Hepatocyte (in vitro differentiated cells): Measurements from ENCODE around the gene ABI1. TPM values are rescaled to one million over a fixed set of nuclear protein-coding genes. Genes with fewer than 3 reads are reported as not detected.

ENCODE experiments used
- DNase-seq: peaks from one replicate; pipeline ENCODE4 v3.0.0-alpha.2; 2016; ENCODE audit warnings: low spot score
- H2AFZ ChIP-seq: fragments of 200-600 bp; sonication (generic); 2 replicates; pipeline ENCODE4 v1.6.0; 2016; ENCODE audit warnings: antibody characterized with exemption, mild to moderate bottlenecking
- H3K27ac ChIP-seq: fragments of 200-600 bp; sonication (generic); 2 replicates; pipeline ENCODE4 v1.5.1; 2016; ENCODE audit warnings: mild to moderate bottlenecking
- H3K27me3 ChIP-seq: fragments of 200-600 bp; sonication (generic); 2 replicates; pipeline ENCODE4 v1.6.1; 2016
- H3K36me3 ChIP-seq: fragments of 200-600 bp; sonication (generic); replicated peaks from 2 replicates; pipeline ENCODE4 v1.5.1; 2016; ENCODE audit warnings: low read depth; ENCODE audit not compliant: insufficient read depth
- H3K4me1 ChIP-seq: fragments of 200-600 bp; sonication (generic); 2 replicates; pipeline ENCODE4 v1.5.1; 2016; ENCODE audit warnings: mild to moderate bottlenecking, moderate library complexity; ENCODE audit not compliant: insufficient read depth
- H3K4me2 ChIP-seq: fragments of 200-600 bp; sonication (generic); 2 replicates; pipeline ENCODE4 v1.6.0; 2016
- H3K4me3 ChIP-seq: fragments of 200-600 bp; sonication (generic); 2 replicates; pipeline ENCODE4 v1.5.1; 2016; ENCODE audit warnings: mild to moderate bottlenecking
- H3K79me2 ChIP-seq: fragments of 200-600 bp; sonication (generic); 2 replicates; pipeline ENCODE4 v1.6.0; 2017; ENCODE audit warnings: mild to moderate bottlenecking
- H3K9me2 ChIP-seq: fragments of 200-600 bp; sonication (generic); replicated peaks from 2 replicates; pipeline ENCODE4 v1.6.0; 2017; ENCODE audit warnings: mild to moderate bottlenecking; ENCODE audit not compliant: insufficient read depth
- H3K9me3 ChIP-seq: fragments of 200-600 bp; sonication (generic); 2 replicates; pipeline ENCODE4 v1.5.1; 2016; ENCODE audit warnings: low read depth, mild to moderate bottlenecking
- H4K20me1 ChIP-seq: fragments of 200-600 bp; sonication (generic); 2 replicates; pipeline ENCODE4 v1.6.0; 2016; ENCODE audit warnings: mild to moderate bottlenecking; ENCODE audit not compliant: insufficient read depth, poor library complexity, severe bottlenecking
- CTCF ChIP-seq: fragments of 200-600 bp; sonication (generic); IDR thresholded peaks from 2 replicates; pipeline ENCODE4 v1.5.1; 2016; ENCODE audit warnings: antibody characterized with exemption, mild to moderate bottlenecking; ENCODE audit not compliant: poor library complexity
- EZH2 ChIP-seq: fragments of 200-600 bp; sonication (generic); IDR thresholded peaks from 2 replicates; pipeline ENCODE4 v1.6.1; 2016; ENCODE audit warnings: antibody characterized with exemption, mild to moderate bottlenecking, borderline replicate concordance
- EZH2phosphoT487 ChIP-seq: fragments of 200-600 bp; sonication (generic); IDR thresholded peaks from one replicate; pipeline ENCODE4 v1.6.1; 2018; ENCODE audit warnings: antibody characterized with exemption, mild to moderate bottlenecking, low read depth, moderate library complexity; ENCODE audit not compliant: unreplicated experiment, severe bottlenecking
- WGBS: methylation state at CpG from one replicate; pipeline ENCODE4 v1.1.6; 2016; ENCODE audit warnings: low lambda C conversion rate; ENCODE audit errors: missing lambda C conversion rate; 5-methylcytosine and 5-hydroxymethylcytosine counted together
- polyA plus RNA-seq: library from polyadenylated mRNA; unstranded; fragments of >200 nt; fragmentation: Nextera tagmentation; extraction: Ambion mirVana; gene quantifications from 2 replicates; pipeline ENCODE4 v1.2.1, GENCODE V29; 2016
- total RNA-seq: library from RNA; depleted of rRNA; stranded (reverse); fragments of >200 nt; gene quantifications from 2 replicates; pipeline ENCODE4 v1.2.3, GENCODE V29; 2014

ABI1 gene
- total and polyA plus RNA-seq, 2 experiments from 2014 or later: 30.5 to 46.1 TPM

- no peak overlapping the region for H3K4me3 ChIP-seq
- no peaks in the 10 kb centered on the region for H3K27me3 ChIP-seq
- WGBS: 70% methylated on average over 3 of the region's 3 CpGs
- no peak for TF ChIP-seq EZH2phosphoT487
- no peak for TF ChIP-seq CTCF
- TF ChIP-seq EZH2: no peak
- H3K27ac ChIP-seq: no peak overlapping the region
- H3K79me2 ChIP-seq: peaks cover 100% of the 10 kb centered on the region
- H3K9me2 ChIP-seq: no peaks in the 10 kb centered on the region
- no peak overlapping the region for H3K4me2 ChIP-seq
- no peak overlapping the region for H2AFZ ChIP-seq
- H4K20me1 ChIP-seq: peaks cover 54% of the 10 kb centered on the region
- H3K36me3 ChIP-seq: no peaks in the 10 kb centered on the region
- no peaks in the 10 kb centered on the region for H3K9me3 ChIP-seq
- no peak for DNase-seq
- peaks cover 30% of the 10 kb centered on the region for H3K4me1 ChIP-seq
These were observed 5.6 kb downstream of the ABI1 start for GRCh38 chr10:26855186-26855585.

DNA sequence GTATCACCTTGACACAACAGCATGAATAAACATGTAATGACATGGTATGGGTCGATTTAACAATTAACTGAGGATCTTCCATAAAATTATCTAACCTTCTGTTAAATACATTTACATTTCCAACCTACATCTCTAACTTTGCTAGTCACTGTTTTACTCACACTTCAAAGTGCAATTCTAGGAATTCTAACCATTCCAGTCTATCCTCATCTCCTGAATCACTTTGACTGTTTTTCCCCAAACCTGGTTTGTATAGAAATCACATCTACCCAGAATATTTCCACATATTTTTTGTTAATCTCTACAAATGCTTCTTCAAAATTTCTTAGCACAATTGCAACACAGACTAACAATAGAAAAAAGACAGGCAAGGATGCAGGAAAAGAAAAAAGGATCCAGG is 6.2 kb downstream of the ABI1 start:
- peaks cover 100% of the 10 kb centered on the region for H3K79me2 ChIP-seq
- H3K4me1 ChIP-seq: peaks cover 30% of the 10 kb centered on the region
- peaks cover 59% of the 10 kb centered on the region for H4K20me1 ChIP-seq
- no peaks in the 10 kb centered on the region for H3K27me3 ChIP-seq
- no peaks in the 10 kb centered on the region for H3K36me3 ChIP-seq
- H3K9me3 ChIP-seq: no peaks in the 10 kb centered on the region
- 29% methylated on average over 1 of the region's 1 CpG for WGBS
- DNase-seq: no peak
- H3K4me2 ChIP-seq: no peak overlapping the region
- TF ChIP-seq EZH2phosphoT487 (no peak), EZH2 (no peak), CTCF (no peak)
- H3K27ac ChIP-seq: no peak overlapping the region
- no peak overlapping the region for H2AFZ ChIP-seq
- H3K9me2 ChIP-seq: no peaks in the 10 kb centered on the region
- H3K4me3 ChIP-seq: no peak overlapping the region

GRCh38 chr10:26844396-26844975 is 16.3 kb downstream of the ABI1 start:
- DNase-seq: no peak
- Histone ChIP-seq H3K4me1 (no peaks in the 10 kb centered on the region), H2AFZ (no peak overlapping the region), H4K20me1 (peaks cover 67% of the 10 kb centered on the region), H3K36me3 (no peaks in the 10 kb centered on the region), H3K9me2 (no peaks in the 10 kb centered on the region), H3K27me3 (no peaks in the 10 kb centered on the region), H3K27ac (no peak overlapping the region), H3K9me3 (no peaks in the 10 kb centered on the region), H3K4me2 (no peak overlapping the region), H3K4me3 (no peak overlapping the region), H3K79me2 (peaks cover 98% of the 10 kb centered on the region)
- TF ChIP-seq EZH2 (no peak), EZH2phosphoT487 (no peak), CTCF (no peak)
- WGBS: 85% methylated on average over 5 of the region's 5 CpGs
